Astrocyte (in vitro differentiated cells and primary cell): ENCODE measurements around the gene GGA2. TPM values are rescaled to one million over a fixed set of nuclear protein-coding genes. Genes with fewer than 3 reads are reported as not detected.
"Not testable (repeated sequence)": the region's sequence is repeated elsewhere in the genome, so short reads cannot be mapped to it uniquely, and the experiment has no call there.

Experiments
- DNase-seq: peaks from one replicate; pipeline ENCODE4 v3.0.0-alpha.2; 2010; ENCODE audit warnings: low read depth
- FAIRE-seq: peaks from 2 replicates; lab custom pipeline; 2011; peaks lifted over from hg19 to GRCh38; lab: Jason Lieb, UNC
- H2AFZ ChIP-seq: 2 replicates; pipeline ENCODE4 v1.6.0; 2012; ENCODE audit warnings: low read depth, low read length, inconsistent platforms
- H3K27ac ChIP-seq: 2 replicates; pipeline ENCODE4 v1.5.1; 2011; ENCODE audit warnings: low read depth, low read length, inconsistent platforms
- H3K27me3 ChIP-seq: 2 replicates; pipeline ENCODE4 v1.6.0; 2011; ENCODE audit warnings: low read length, inconsistent platforms; ENCODE audit not compliant: insufficient read depth
- H3K36me3 ChIP-seq: 2 replicates; pipeline ENCODE4 v1.5.1; 2011; ENCODE audit warnings: low read length, inconsistent platforms; ENCODE audit not compliant: insufficient read depth
- H3K4me1 ChIP-seq: 2 replicates; pipeline ENCODE4 v1.5.1; 2011; ENCODE audit warnings: low read length, inconsistent platforms; ENCODE audit not compliant: insufficient read depth
- H3K4me2 ChIP-seq: 2 replicates; pipeline ENCODE4 v1.6.0; 2012; ENCODE audit warnings: low read length, inconsistent platforms
- H3K4me3 ChIP-seq: 2 replicates; pipeline ENCODE4 v1.5.1; 2011; ENCODE audit warnings: low read depth, mild to moderate bottlenecking, low read length, inconsistent platforms; ENCODE audit not compliant: insufficient read depth
- H3K79me2 ChIP-seq: 2 replicates; pipeline ENCODE4 v1.6.0; 2012; ENCODE audit warnings: mild to moderate bottlenecking, low read length, inconsistent platforms; ENCODE audit not compliant: insufficient read depth
- H3K9ac ChIP-seq: 2 replicates; pipeline ENCODE4 v1.6.0; 2012; ENCODE audit warnings: mild to moderate bottlenecking, low read length, inconsistent platforms
- H3K9me3 ChIP-seq: 2 replicates; pipeline ENCODE4 v1.5.1; 2012; ENCODE audit warnings: low read depth, mild to moderate bottlenecking, low read length, inconsistent platforms; ENCODE audit not compliant: insufficient read depth
- H4K20me1 ChIP-seq: 2 replicates; pipeline ENCODE4 v1.6.0; 2012; ENCODE audit warnings: low read length, inconsistent platforms; ENCODE audit not compliant: insufficient read depth
- H3K27ac Mint-ChIP-seq: one replicate; pipeline ENCODE4 v1.8.0; 2021; ENCODE audit warnings: mild to moderate bottlenecking, mixed read lengths; ENCODE audit not compliant: unreplicated experiment
- H3K27me3 Mint-ChIP-seq: one replicate; pipeline ENCODE4 v1.8.0; 2021; ENCODE audit warnings: low read depth, mixed read lengths; ENCODE audit not compliant: unreplicated experiment
- H3K36me3 Mint-ChIP-seq: one replicate; pipeline ENCODE4 v1.8.0; 2021; ENCODE audit warnings: low read depth, mixed read lengths; ENCODE audit not compliant: unreplicated experiment
- H3K4me1 Mint-ChIP-seq: one replicate; pipeline ENCODE4 v1.8.0; 2021; ENCODE audit warnings: low read depth, mixed read lengths; ENCODE audit not compliant: unreplicated experiment
- H3K4me3 Mint-ChIP-seq: one replicate; pipeline ENCODE4 v1.8.0; 2021; ENCODE audit warnings: mild to moderate bottlenecking, moderate library complexity, mixed read lengths; ENCODE audit not compliant: unreplicated experiment
- H3K9me3 Mint-ChIP-seq: one replicate; pipeline ENCODE4 v1.8.0; 2021; ENCODE audit warnings: mild to moderate bottlenecking, mixed read lengths; ENCODE audit not compliant: unreplicated experiment
- CTCF ChIP-seq: IDR thresholded peaks from 2 replicates; pipeline ENCODE4 v1.5.1; 2011; ENCODE audit warnings: low read depth, mild to moderate bottlenecking, inconsistent platforms, low read length, moderate library complexity; ENCODE audit not compliant: insufficient read depth
- EZH2 ChIP-seq: IDR thresholded peaks from 2 replicates; pipeline ENCODE4 v1.6.1; 2012; ENCODE audit warnings: mild to moderate bottlenecking, low read length, inconsistent platforms; ENCODE audit not compliant: insufficient read depth
- total RNA-seq: library from RNA; stranded (reverse); gene quantifications from 2 replicates; pipeline ENCODE4 v1.2.1, GENCODE V29; 2021

GGA2 gene
- total RNA-seq, 1 donor from 2014 or later: 84.0 TPM

- Histone ChIP-seq H3K27me3 (no peaks in the 10 kb centered on the region), H2AFZ (no peak overlapping the region), H3K9ac (no peak overlapping the region), H4K20me1 (no peaks in the 10 kb centered on the region), H3K9me3 (no peaks in the 10 kb centered on the region), H3K4me2 (no peak overlapping the region), H3K4me1 (no peaks in the 10 kb centered on the region), H3K4me3 (no peak overlapping the region), H3K36me3 (peaks cover 33% of the 10 kb centered on the region), H3K27ac (no peak overlapping the region), H3K79me2 (no peaks in the 10 kb centered on the region)
- DNase-seq: no peak
- no peaks in the 10 kb centered on the region for H3K9me3 Mint-ChIP-seq
- H3K4me3 Mint-ChIP-seq: no peak overlapping the region
- H3K27me3 Mint-ChIP-seq: no peaks in the 10 kb centered on the region
- no peak for FAIRE-seq
- peaks cover 28% of the 10 kb centered on the region for H3K36me3 Mint-ChIP-seq
- no peaks in the 10 kb centered on the region for H3K4me1 Mint-ChIP-seq
- H3K27ac Mint-ChIP-seq: no peak overlapping the region
- TF ChIP-seq EZH2 (no peak), CTCF (no peak)
Measured at GRCh38 chr16:23485257-23485614, 25.1 kb downstream of the GGA2 start.

GRCh38 chr16:23484510-23485256 is 25.6 kb downstream of the GGA2 start:
- no peaks in the 10 kb centered on the region for H3K9me3 ChIP-seq
- H3K4me3 ChIP-seq: no peak overlapping the region
- Mint-ChIP-seq H3K27ac (no peak overlapping the region), H3K36me3 (peaks cover 33% of the 10 kb centered on the region), H3K4me1 (no peaks in the 10 kb centered on the region), H3K27me3 (no peaks in the 10 kb centered on the region), H3K4me3 (no peak overlapping the region), H3K9me3 (no peaks in the 10 kb centered on the region)
- no peak overlapping the region for H3K27ac ChIP-seq
- H2AFZ ChIP-seq: no peak overlapping the region
- H3K27me3 ChIP-seq: no peaks in the 10 kb centered on the region
- H4K20me1 ChIP-seq: no peaks in the 10 kb centered on the region
- FAIRE-seq (no peak), DNase-seq (no peak)
- H3K4me2 ChIP-seq: no peak overlapping the region
- TF ChIP-seq CTCF: no peak
- no peak for TF ChIP-seq EZH2
- H3K9ac ChIP-seq: no peak overlapping the region
- H3K36me3 ChIP-seq: peaks cover 32% of the 10 kb centered on the region
- H3K79me2 ChIP-seq: no peaks in the 10 kb centered on the region
- H3K4me1 ChIP-seq: no peaks in the 10 kb centered on the region

GRCh38 chr16:23483492-23483891 is 26.8 kb downstream of the GGA2 start:
- not testable (repeated sequence) for H3K4me1 ChIP-seq, DNase-seq, H4K20me1 ChIP-seq, H3K4me2 ChIP-seq, H3K4me1 Mint-ChIP-seq, H3K27ac ChIP-seq, H3K9me3 Mint-ChIP-seq, H3K9ac ChIP-seq, H3K9me3 ChIP-seq, H3K4me3 Mint-ChIP-seq, H3K27ac Mint-ChIP-seq, H3K79me2 ChIP-seq, H2AFZ ChIP-seq, H3K27me3 ChIP-seq, FAIRE-seq, H3K27me3 Mint-ChIP-seq, H3K4me3 ChIP-seq
- peaks cover 30% of the 10 kb centered on the region for H3K36me3 ChIP-seq
- H3K36me3 Mint-ChIP-seq: peaks cover 37% of the 10 kb centered on the region
